Hematopoietic multipotent progenitor cell treated with erythropoietin and hydrocortisone succinate and interleukin-3 and kit ligand, for 6 days (in vitro differentiated cells): ENCODE results near the gene MID1IP1.
A peak's percentile ranks its signal among the peaks of the same experiment; 100 is the strongest.

ENCODE experiments used
- DNase-seq: peaks from one replicate; pipeline ENCODE4 v3.0.0-alpha.2; 2015

The MID1IP1 gene

DNA sequence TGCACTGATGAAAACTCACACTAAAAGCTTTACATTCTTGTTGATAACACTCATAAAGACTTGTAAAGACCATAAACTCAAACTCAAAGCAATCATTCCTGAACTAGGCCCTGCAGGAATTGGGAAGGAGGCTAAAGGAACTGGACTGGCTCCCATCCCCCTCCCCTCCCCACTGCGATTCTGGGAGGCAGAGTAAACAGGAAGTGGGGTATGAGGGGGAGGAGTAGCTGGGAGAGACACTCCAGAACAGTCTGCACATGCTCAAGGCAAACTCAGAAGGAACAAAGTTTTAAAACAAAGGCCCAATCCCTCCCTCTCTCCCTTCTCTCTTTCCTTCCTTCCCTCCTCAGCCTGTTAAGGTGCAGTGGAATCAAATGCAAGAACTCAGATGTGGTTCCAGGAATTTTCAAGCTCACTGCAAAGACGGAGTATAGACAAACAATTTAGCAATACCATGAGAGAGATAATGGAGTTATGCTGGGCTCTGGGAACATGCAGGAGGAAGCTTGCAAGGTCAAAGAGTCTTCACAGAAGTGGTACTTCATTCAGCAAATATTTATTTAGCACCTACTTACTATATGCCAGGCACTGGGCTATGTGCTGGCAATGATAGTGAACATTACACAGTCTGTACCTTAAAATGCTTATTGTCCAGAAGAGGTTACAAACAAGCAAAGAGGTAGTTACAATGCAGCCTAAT is 15.9 kb downstream of the MID1IP1 start:
- DNase-seq: peak; percentile 33

DNA sequence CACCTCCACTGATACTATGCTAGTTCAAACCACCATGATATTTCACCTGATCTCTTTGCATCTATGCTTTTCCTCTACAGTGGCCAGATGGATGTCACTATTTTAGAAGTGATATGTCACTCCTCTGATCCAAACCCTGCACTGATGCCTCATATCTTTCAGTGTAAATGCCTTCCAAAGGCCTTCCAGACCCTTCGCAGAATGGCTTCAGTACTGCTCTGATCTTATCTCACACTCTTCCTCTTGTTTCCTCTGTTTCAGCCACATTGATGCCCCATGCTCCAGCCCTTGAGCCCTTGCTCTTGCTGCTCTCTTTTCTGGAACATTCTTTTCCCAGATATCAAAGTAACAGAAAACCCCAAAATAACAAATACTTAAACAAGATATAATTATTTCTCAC is 17.9 kb downstream of the MID1IP1 start:
- DNase-seq: no peak

DNA sequence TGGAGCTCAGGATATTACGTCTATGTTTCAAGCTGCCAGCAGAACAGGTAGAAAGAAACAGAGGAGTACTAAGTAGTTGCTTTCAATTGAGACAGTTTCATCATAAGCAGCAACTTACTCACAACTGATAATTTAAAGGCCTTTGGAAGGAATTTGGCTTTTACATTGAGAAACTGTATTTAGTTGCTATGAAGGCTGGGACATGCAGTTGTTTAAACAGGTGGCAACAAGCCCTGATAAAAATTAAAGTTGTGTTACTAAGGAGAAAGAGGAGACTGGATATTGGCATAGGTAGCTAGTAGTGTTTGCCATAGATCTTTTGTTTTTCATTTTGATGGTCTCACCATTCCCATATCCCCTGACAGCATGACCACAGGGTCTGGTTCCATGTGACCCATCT is 18.4 kb downstream of the MID1IP1 start:
- no peak for DNase-seq

DNA sequence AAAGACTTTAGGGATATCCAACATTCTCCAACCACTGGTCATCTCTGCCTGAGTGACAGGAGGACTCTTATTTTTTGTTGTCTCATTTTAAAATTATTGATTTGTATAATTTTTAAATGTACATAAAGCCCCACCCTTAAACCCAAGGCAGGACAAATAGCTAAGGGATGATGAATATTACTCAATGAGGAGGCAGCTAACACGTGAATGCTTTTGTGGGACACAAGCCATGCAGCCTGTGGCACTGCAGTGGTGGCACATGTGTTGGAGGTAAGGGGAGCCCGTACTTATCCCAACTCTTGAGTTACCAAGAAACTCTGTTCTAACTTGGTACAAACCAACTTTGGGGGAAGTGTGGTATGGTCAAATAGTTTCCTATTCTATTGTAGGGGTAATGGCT is 19.5 kb downstream of the MID1IP1 start:
- DNase-seq: no peak

DNA sequence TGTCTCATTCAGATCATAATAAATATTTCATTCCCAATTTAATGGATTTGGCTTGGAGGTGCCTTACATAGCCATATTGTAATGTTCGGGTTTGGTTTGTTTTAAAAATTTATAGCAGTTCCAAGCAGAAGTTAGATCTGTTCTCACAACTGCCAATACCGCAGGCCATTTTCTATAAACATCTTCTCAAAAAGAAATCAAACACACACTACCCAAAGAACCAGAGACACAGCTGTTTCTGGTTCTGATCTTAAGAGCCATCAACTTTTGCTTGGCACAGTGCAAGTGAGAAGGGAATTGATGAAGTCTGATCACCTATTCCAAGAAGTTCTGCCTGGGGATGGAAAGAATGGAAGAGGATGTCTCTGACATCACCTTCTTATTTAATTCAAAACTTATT is 22.9 kb downstream of the MID1IP1 start:
- DNase-seq: no peak

DNA sequence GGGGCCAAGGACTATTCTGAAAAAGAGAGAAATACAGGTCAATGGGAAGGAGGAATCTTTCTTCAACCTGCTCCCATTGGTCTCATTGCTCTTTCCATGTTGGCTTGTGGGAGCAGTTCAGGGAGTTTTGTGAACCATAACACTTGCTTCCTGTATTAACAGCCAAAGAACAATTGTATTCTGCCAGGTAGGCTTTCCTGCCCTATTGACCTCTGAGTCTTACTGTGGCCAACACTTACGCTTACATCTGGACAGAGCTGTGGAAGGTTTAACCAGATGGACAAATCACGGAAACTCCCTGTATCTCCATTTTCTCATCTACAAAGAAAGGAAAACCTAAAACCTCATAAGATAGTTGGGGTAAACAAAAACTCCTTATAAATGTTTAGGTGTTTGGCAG is 30.7 kb downstream of the MID1IP1 start:
- no peak for DNase-seq

DNA sequence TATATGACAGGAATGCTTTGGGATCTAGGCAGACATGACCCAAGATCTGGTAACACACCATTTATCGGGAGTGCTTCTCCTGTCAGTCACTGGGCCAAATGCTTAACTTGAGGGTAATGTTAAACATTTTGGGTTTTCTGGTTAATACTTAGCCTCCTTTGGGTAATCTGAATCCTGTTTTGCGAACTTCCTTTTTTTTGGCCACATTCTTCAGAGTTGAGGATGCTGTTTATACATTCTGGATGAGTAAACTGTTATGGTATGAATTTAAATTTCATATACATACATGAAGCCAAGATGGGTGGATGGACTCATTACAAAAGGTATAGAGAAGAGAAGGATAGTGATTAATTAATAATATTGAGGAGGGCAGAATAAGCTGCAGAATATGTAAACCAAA is 36.1 kb downstream of the MID1IP1 start:
- DNase-seq: no peak

DNA sequence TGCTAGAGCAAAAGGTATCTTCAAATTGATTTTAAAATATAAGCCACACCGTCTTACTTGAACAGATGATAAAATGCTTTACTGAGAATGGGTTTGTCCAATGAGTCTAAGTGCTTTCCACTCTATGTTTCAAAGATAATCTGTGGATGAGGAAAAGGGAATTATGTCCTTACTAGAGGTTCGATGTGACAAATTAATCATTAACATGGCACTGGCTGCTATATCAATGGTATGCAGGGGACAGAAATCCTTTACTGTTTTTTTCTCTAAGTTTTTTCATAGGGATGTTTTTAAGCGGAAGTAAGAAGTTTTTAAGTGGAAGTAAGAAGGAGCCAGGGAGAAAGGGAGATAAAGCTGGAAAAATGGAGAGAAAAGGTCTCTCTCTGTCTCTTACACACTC is 38.0 kb downstream of the MID1IP1 start:
- no peak for DNase-seq

DNA sequence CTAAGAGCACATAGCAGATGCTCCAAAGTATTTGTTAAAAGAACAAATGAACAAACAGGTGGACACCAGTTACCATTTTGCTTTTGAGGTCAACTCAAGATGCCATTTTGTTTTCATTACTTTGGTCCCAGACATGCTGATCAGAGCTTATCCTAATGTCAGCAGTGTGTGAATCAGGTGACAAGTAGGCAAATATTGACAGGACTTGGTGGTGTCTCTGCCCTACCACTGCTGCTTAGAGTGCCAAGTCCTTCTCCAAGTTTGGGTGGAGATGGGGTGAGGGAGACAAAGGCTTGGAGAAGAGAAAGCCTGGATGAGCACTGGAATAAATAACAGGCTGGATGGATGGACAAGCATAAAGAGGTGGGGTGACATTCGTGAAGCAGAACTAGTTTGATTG is 38.7 kb downstream of the MID1IP1 start:
- DNase-seq: no peak

DNA sequence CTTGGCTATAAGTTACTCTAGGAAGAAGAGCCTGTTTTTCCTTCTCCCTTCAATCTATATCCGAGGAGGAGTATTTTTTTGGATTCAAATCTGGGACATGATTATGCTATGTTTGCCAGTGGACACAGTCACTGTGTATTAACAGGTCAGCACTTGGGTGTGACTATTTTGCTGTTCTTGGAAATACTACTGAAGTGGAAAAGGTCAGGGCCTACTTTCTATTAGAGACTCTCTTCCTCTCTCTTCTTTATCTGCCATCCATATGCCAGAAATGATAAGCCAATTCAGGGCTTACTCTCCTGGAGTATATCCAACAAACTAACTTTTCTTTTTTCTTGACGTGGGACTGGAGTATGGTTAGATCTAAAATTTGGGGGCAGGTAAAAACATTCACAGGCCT is 40.5 kb downstream of the MID1IP1 start:
- peak; percentile 72 for DNase-seq

DNA sequence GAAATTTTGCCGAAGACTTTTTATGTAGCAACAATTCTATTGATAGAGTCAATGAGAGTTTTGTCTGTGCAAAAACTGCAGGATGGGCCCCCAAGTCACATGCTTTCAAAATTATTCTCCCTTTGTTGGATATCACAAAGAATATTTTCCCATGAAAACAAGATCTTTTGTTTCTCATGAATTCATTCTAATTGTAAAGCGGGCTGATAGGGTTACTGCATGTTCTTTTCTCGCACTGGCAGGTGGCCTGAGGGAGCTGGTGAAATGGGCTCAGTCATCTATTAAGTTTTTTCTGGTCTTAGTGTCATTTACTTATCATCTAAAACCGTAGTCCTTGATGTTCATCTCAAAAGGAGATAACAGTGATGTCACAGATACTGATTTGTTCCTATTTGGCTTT is 44.2 kb downstream of the MID1IP1 start:
- no peak for DNase-seq

DNA sequence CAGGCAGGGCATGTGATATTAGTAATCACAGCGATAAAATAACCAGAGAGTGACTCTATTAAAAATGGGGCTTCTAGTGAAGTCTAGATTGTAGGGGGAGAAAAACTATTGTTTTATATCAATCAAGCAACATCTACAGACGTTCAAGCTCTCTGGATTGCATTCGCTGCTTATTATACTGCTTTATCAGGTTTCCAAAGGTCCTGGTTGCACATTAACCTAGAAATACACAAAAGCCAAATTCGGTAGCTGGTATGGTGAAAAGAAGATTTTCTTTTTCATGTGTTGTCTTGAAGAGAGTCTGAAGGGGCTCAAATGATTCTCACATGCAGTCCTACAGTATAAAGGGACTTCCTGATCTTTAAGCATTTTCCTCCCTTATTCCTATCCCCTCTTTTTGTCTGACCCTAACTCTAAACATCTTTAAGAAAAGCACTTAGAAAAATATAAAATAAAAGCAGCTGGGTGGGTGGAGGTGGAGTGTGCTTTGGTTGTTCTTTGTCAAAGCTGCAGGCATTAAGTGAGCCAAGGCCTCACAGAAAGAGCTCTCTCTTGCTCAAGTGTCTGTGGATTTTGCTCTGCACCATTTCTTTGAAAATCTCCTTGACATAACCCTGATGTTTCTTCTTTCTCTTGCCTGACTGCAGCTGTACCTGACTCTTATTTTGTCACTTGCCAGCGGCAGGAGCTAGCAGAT is 46.1 kb downstream of the MID1IP1 start:
- no peak for DNase-seq

DNA sequence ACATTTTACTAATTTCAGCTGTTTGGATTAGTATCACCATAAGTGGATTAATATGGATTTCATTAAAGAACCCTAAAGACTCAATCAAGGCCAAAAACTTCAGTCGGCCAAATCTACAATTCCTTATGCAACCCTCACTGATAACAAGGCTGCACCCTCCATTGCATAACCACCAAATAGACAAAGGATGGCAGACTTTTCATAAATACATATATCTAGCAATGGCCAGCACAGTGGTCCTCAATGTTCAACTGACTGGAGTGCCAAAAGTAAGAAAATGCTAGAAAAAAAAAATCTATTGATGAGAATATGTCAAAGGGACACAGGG is 46.6 kb downstream of the MID1IP1 start:
- no peak for DNase-seq

DNA sequence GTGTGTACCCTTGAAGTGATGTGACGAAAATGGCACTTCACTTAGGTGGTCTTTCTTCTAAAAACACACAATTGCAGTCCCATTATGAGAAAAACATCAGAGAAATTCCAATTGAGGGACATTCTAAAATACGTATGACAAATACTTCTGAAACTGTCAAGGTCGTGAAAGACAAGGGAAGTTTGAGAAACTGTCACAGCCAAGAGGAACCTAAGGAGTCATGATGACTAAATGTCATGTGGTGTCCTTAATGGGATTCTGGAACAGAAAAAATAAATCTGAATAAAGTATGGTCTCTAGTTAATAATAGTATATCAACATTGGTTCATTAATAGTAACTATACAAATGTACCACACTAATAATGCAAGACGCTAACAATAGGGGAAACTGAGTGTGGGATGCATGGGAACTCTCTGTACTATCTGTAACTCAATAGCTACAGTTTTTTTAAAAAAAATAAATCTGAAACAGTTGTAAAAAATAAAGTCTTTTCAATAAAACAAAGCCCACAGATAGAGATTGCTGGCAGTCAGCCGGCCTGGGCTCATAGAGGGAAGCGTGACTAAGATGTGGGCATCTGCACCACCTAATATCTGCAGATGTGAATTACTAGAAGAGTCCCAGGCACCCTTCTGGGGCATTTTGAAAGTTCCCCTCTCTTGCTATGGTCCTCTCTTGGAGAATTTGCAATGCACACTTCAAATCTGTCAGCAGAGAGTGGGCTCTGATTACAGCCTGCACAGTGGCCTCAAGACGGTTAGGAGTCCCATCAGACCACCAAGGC is 47.6 kb downstream of the MID1IP1 start:
- no peak for DNase-seq

DNA sequence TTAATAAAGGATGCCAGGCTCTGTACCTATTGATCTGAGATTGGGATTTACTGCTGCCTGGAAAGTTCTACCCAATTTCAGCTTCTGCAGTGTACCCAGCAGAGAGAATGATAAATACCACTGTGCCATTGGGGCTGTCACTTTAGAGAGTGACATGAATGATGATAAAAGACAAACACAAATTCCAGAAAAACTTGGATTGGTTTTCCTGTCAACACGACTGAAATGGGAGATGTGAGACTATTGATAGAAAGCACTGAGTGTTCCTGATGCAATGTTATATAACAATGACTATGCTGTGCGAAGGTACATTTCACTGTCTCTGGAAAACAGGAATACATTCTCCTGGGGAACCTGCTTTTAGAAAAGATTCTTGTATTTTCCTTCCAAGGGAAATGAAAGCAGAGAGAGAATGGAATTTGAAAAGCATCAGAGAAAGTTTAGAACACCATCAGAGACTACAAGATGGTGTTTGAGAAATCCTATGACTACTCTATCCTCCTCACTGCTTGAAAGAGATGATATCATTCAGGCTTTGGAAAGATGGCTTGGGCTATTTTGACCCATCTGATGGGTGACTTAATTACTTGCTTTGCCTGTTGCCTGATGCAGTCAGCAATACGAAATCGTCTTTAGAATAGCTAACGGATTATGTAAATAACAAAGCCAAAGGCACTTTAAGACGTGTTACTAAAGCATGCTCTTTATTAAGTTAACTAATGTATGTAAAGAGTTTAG is 49.7 kb downstream of the MID1IP1 start:
- DNase-seq: no peak

DNA sequence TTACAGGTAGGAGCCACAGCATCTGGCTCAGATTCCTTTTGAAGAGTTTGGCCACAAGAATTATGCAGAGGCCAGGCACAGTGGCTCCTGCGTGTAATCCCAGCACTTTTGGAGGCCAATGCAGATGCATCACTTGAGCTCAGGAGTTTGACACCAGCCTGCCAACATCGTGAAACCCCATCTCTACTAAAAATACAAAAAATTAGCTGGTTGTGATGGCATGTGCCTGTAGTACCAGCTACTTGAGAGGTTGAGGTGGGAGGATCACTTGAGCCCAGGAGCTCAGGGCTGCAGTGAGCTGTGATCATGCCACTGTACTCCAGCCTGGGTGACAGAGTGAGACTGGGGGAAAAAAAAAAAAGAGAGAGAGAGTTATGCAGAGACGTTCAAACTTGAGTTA is 53.0 kb downstream of the MID1IP1 start:
- DNase-seq: no peak
